ENCODE measurements around the gene FDXACB1. TPM values are rescaled to one million over a fixed set of nuclear protein-coding genes. Genes with fewer than 3 reads are reported as not detected.

FDXACB1 gene
- total RNA-seq, 1 experiment from 2014 or later = 2.8 TPM

DNA sequence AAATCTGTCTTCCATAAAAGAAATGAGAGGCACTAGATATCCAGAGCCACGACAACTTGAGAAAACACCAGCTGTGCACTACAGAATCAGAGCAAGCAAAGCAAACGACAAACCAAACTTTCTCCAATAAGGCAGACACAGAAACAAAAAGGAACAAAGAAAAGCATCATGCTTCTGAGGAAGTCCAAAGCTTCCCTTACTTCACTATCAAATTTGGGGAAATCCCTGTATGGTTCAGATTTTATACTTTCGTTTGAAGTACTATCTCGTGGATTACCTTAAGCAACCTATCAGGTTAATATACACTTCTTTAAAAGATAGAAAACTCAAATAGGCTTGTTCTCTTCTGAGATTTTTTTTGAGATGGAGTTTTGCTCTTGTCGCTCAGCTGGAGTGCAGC, 35.3 kb downstream of the FDXACB1 start:
- H3K23ac ChIP-seq (ENCODE audit: insufficient read length, low read depth, low read length) = no peak overlapping the region
- no peaks in the 10 kb centered on the region for H4K20me1 ChIP-seq (ENCODE audit: control insufficient read depth, insufficient read depth, insufficient read length)
- Mint-ChIP-seq H3K27me3 (ENCODE audit: low read depth) (no peaks in the 10 kb centered on the region), H3K36me3 (ENCODE audit: insufficient read depth in 1 of 3, low read depth in 3 of 3) (peaks cover 0 to 5% (median 5%) of the 10 kb centered on the region in 3 experiments; a peak in 3 of 7 replicates), H3K9me3 (no peaks in the 10 kb centered on the region), H3K4me3 (no peak overlapping the region), H3K4me1 (peaks cover 28% of the 10 kb centered on the region in 2 experiments), H3K27ac (no peak overlapping the region)
- no peak overlapping the region for H2BK15ac ChIP-seq (ENCODE audit: low read depth, low read length)
- H3K56ac ChIP-seq (ENCODE audit: insufficient read length, low read depth, low read length) = no peak overlapping the region
- no peaks in the 10 kb centered on the region for H3K79me2 ChIP-seq (ENCODE audit: insufficient read depth, low read length)
- no peak overlapping the region for H3K18ac ChIP-seq (ENCODE audit: insufficient read length, low read depth, low read length)
- no peak overlapping the region for H4K91ac ChIP-seq (ENCODE audit: insufficient read length, low read depth, low read length)
- WGBS (ENCODE audit: extremely low coverage, insufficient read length, low lambda C conversion rate) = no CpG with 5 or more reads among the region's 5 CpGs
- H2BK20ac ChIP-seq (ENCODE audit: low read depth, low read length, poor library complexity, severe bottlenecking) = no peak overlapping the region
- H3K79me1 ChIP-seq (ENCODE audit: insufficient read depth, low read depth, low read length, poor library complexity, severe bottlenecking) = no peaks in the 10 kb centered on the region
- H3K9ac ChIP-seq (ENCODE audit: extremely low read depth, insufficient read length, low read length) = no peak overlapping the region
- no peak overlapping the region for H3K4ac ChIP-seq (ENCODE audit: low read depth, low read length)
- H3K14ac ChIP-seq (ENCODE audit: insufficient read depth, low read length) = no peak overlapping the region
- H3T11ph ChIP-seq (ENCODE audit: low read length) = no peak overlapping the region
- H2AK5ac ChIP-seq (ENCODE audit: insufficient read length, low read length) = no peak overlapping the region
- H2AFZ ChIP-seq (ENCODE audit: low read length) = no peak overlapping the region
- H4K5ac ChIP-seq (ENCODE audit: insufficient read length, low read depth, low read length) = no peak overlapping the region
- H3K27ac ChIP-seq (ENCODE audit: insufficient read length, low read depth, low read length) = no peak overlapping the region
- H2BK120ac ChIP-seq (ENCODE audit: low read depth, low read length, poor library complexity, severe bottlenecking) = no peak overlapping the region
- DNase-seq = no peak
- no peaks in the 10 kb centered on the region; the same call in 1 of the 2 replicates for H3K4me1 ChIP-seq (ENCODE audit: insufficient read depth, low read length)
- TF ChIP-seq, protein P1, sequence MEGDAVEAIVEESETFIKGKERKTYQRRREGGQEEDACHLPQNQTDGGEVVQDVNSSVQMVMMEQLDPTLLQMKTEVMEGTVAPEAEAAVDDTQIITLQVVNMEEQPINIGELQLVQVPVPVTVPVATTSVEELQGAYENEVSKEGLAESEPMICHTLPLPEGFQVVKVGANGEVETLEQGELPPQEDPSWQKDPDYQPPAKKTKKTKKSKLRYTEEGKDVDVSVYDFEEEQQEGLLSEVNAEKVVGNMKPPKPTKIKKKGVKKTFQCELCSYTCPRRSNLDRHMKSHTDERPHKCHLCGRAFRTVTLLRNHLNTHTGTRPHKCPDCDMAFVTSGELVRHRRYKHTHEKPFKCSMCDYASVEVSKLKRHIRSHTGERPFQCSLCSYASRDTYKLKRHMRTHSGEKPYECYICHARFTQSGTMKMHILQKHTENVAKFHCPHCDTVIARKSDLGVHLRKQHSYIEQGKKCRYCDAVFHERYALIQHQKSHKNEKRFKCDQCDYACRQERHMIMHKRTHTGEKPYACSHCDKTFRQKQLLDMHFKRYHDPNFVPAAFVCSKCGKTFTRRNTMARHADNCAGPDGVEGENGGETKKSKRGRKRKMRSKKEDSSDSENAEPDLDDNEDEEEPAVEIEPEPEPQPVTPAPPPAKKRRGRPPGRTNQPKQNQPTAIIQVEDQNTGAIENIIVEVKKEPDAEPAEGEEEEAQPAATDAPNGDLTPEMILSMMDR (conservative IDR thresholded peaks at IDR 0.05) = no peak
- H3K4me2 ChIP-seq (ENCODE audit: insufficient read depth, insufficient read length, low read length) = no peak overlapping the region
- H3K9me3 ChIP-seq (ENCODE audit: control insufficient read depth, low read depth, low read length) = no peaks in the 10 kb centered on the region
- H3K27me3 ChIP-seq (ENCODE audit: insufficient read depth, low read length) = no peaks in the 10 kb centered on the region
- H2BK12ac ChIP-seq (ENCODE audit: insufficient read length, low read depth, low read length) = no peak overlapping the region
- H3K23me2 ChIP-seq (ENCODE audit: insufficient read length, low read depth, low read length, poor library complexity, severe bottlenecking) = no peaks in the 10 kb centered on the region
- H2BK5ac ChIP-seq (ENCODE audit: insufficient read length, low read length) = no peak overlapping the region
- no peak overlapping the region for H4K8ac ChIP-seq (replicated peaks; ENCODE audit: insufficient read length, low read depth, low read length)
